Common myeloid progenitor, CD34-positive (primary cell): ENCODE data around the gene PLCE1. TPM values are rescaled to one million over a fixed set of nuclear protein-coding genes. Genes with fewer than 3 reads are reported as not detected.

Experiments
- CTCF ChIA-PET: fragments of 350-600 bp; sonication (Branson Sonifier 250); formaldehyde crosslinking; loops from one replicate; lab custom pipeline; 2021; ENCODE audit warnings: antibody characterized with exemption; lab: Charles Lee
- POLR2A ChIA-PET: fragments of 350-600 bp; sonication (Branson Sonifier 250); formaldehyde crosslinking; loops from one replicate; lab custom pipeline; 2021; ENCODE audit warnings: antibody characterized with exemption; lab: Charles Lee
- DNase-seq, 3 donors: peaks; one replicate each; pipeline versions ENCODE4 v3.0.0 to v3.0.0-alpha.2; 2013
- H3K27ac ChIP-seq, 2 experiments: 1 replicate in 1 of 2; 2 replicates in 1 of 2; pipeline ENCODE4 v1.7.0; 2013; ENCODE audit warnings: inconsistent platforms in 2 of 2, low read length in 2 of 2, mild to moderate bottlenecking in 2 of 2, low read depth in 1 of 2, moderate library complexity in 1 of 2; ENCODE audit not compliant: severe bottlenecking in 2 of 2, insufficient read depth in 1 of 2, poor library complexity in 1 of 2
- H3K27me3 ChIP-seq, 5 experiments: replicated peaks in 2 of 5; 1 replicate in 3 of 5; 2 replicates in 2 of 5; pipeline versions ENCODE4 v1.6.1 to v1.7.0; 2013; ENCODE audit warnings: low read length in 4 of 5, mild to moderate bottlenecking in 2 of 5, moderate library complexity in 2 of 5, inconsistent platforms in 1 of 5; ENCODE audit not compliant: insufficient read depth in 5 of 5, control insufficient read depth in 4 of 5
- H3K36me3 ChIP-seq, 4 experiments: 1 replicate in 2 of 4; 2 replicates in 2 of 4; pipeline versions ENCODE4 v1.6.1 to v1.7.0; 2013; ENCODE audit warnings: low read length in 3 of 4, control low read depth in 1 of 4, mild to moderate bottlenecking in 1 of 4; ENCODE audit not compliant: control insufficient read depth in 4 of 4, insufficient read depth in 4 of 4
- H3K4me1 ChIP-seq, 4 experiments: 1 replicate in 3 of 4; 2 replicates in 1 of 4; pipeline versions ENCODE4 v1.6.1 to v1.7.1; 2013; ENCODE audit warnings: low read length in 3 of 4, mild to moderate bottlenecking in 3 of 4, control low read depth in 1 of 4, inconsistent platforms in 1 of 4, moderate library complexity in 1 of 4; ENCODE audit not compliant: control insufficient read depth in 4 of 4, insufficient read depth in 4 of 4; ENCODE audit errors: control extremely low read depth in 1 of 4
- H3K4me3 ChIP-seq, 7 experiments: 1 replicate in 4 of 7; 2 replicates in 3 of 7; pipeline versions ENCODE4 v1.5.1 to v1.7.0; 2013; ENCODE audit warnings: mild to moderate bottlenecking in 7 of 7, low read length in 6 of 7, moderate library complexity in 6 of 7, inconsistent platforms in 2 of 7, low read depth in 2 of 7, control low read depth in 1 of 7; ENCODE audit not compliant: insufficient read depth in 4 of 7, control insufficient read depth in 1 of 7; ENCODE audit errors: extremely low read depth in 1 of 7
- H3K9me3 ChIP-seq, 5 experiments: 1 replicate in 4 of 5; 2 replicates in 1 of 5; pipeline versions ENCODE4 v1.6.1 to v1.7.1; 2013; ENCODE audit warnings: low read length in 4 of 5, mild to moderate bottlenecking in 2 of 5, inconsistent platforms in 1 of 5, low read depth in 1 of 5, moderate library complexity in 1 of 5; ENCODE audit not compliant: control insufficient read depth in 4 of 5, insufficient read depth in 2 of 5; ENCODE audit errors: control extremely low read depth in 1 of 5
- WGBS: methylation state at CpG from one replicate; pipeline ENCODE4 v1.1.5; 2013; ENCODE audit not compliant: insufficient coverage; 5-methylcytosine and 5-hydroxymethylcytosine counted together
- polyA plus RNA-seq: library from polyadenylated mRNA; unstranded; fragments of 120-200 nt; gene quantifications from one replicate; pipeline ENCODE4 v1.2.1, GENCODE V29; 2013

PLCE1 gene
- polyA plus RNA-seq: 0.57 TPM

DNA sequence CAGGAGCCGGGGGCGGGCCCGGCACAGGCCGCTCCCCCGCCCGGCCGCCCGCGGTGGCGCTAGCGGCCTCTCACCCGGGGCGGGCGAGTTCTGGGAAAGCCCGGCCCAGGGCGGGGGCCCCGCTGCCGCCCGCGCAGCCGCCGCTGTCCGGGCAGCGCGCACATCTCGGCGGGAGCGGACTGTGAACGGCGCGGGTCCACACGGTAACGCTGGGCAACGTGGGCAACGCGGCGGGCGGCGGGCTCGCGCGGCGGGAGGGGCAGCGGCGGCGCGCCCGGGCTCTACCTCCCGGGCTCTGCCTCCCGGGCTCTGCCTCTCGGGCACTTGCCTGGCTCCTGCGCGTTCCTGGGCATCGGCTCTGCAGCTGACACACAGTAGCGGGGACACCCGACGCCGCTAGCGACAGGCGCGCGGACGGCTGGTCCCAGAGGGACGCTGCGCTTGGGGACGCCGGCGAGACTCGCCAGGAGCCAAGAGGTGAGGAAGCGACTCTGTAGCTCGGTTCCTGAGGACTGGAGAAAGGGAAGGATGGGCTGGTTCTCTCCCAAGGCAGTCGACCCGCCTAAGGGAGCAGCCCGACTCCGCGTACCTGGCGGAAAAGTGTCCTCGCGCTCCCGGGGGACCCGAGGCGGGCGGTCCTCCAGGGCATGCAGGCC, at the start of gene PLCE1:
TSS of gene PLCE1 (plus strand) at position 150 of the 656 bp plus-strand sequence. CDS start 37,116 bp downstream, outside the sequence.
- Histone ChIP-seq H3K27ac (no peak within 1 kb of the TSS), H3K36me3 (no peaks in the 10 kb centered on the region), H3K4me1 (peaks cover 0 to 15% (median 11%) of the 10 kb centered on the region in 4 experiments), H3K9me3 (peaks cover 0 to 5% (median 0%) of the 10 kb centered on the region in 5 experiments), H3K4me3 (peak within 1 kb of the TSS; percentile 6 to 62 (median 50)), H3K27me3 (peaks cover 19 to 88% (median 40%) of the 10 kb centered on the region in 5 experiments)
- ChIA-PET POLR2A (no interaction called here), CTCF (no interaction called here)
- WGBS: 2% methylated on average over 74 of the region's 83 CpGs
- DNase-seq: peak in 2 of 3 donors; percentile 32 to 47

DNA sequence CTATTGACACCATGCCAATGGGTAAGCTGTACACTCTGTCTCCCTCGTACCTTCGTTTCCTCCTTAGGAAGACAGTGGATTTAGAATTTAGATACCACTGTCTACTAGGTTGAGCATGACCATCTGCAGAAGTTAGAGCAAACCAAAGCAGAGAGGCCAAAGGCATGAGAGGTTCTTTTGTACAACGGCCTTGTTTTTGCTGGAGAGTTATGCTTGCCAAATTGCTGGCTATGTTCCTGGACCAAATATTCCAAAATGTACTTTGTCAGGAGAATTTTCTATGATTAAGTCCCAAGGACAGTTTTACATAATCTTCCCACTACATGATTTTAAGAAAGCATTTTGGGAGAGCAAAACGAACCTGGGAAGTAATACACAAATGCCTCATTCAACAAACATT, 47.9 kb upstream of the PLCE1 start:
- WGBS: 100% methylated on average over 3 of the region's 4 CpGs
- CTCF ChIA-PET: interaction anchor here (0.6 kb wide), 1 partner anchor 189 kb away, joined by 3 read pairs; no protein-coding TSS in a partner anchor
- Histone ChIP-seq H3K36me3 (no peaks in the 10 kb centered on the region), H3K27ac (no peak overlapping the region), H3K4me1 (no peaks in the 10 kb centered on the region), H3K4me3 (no peak overlapping the region), H3K9me3 (no peaks in the 10 kb centered on the region), H3K27me3 (peaks cover 0 to 2% (median 0%) of the 10 kb centered on the region in 5 experiments)
- POLR2A ChIA-PET: no interaction called here
- no peak for DNase-seq

DNA sequence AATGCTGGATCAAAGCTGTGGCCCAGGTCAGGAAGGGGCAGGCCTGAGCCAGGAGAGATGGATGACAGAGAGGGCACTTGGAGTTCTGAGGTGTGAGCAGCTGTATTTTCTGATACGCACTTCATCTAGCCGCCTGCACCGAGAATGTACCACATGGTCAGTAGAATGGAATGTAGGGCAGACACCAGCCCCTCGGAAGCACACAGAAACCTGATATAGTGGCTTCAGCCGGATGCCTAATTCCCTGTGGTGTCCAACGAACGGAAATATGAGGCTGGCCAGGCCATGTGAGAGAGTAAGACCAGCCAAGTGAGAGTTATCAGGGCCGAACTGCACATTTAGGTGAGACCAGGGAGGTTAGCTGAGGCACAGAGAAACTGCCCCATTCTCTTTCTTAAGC, 46.7 kb upstream of the PLCE1 start:
- Histone ChIP-seq H3K4me3 (no peak overlapping the region), H3K27me3 (peaks cover 0 to 2% (median 0%) of the 10 kb centered on the region in 5 experiments), H3K4me1 (no peaks in the 10 kb centered on the region), H3K9me3 (no peaks in the 10 kb centered on the region), H3K36me3 (no peaks in the 10 kb centered on the region), H3K27ac (no peak overlapping the region)
- 96% methylated on average over 5 of the region's 8 CpGs for WGBS
- no peak for DNase-seq
- POLR2A ChIA-PET: no interaction called here
- CTCF ChIA-PET: no interaction called here

DNA sequence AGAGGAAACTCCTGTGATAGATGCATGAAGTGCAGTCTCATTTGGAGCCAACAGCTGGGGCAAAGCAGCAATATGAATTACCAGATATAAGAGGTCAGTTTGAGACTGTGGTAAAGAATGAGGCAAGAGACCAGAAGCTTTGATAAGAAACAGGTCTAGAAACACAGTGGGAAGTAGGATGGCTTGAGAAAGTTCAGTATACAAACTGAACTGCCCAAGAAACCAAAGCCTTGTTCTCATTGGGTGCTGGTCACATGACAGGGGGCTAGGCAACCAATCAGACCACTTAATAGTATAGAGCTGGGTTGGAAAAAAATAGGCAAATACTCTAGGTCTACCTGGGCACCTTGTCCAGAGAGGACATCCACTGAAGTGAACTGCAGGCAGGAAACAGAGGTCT, 46.2 kb upstream of the PLCE1 start:
- no peaks in the 10 kb centered on the region for H3K36me3 ChIP-seq
- ChIA-PET CTCF (no interaction called here), POLR2A (no interaction called here)
- H3K4me3 ChIP-seq: no peak overlapping the region
- no peak for DNase-seq
- no peaks in the 10 kb centered on the region for H3K4me1 ChIP-seq
- no peak overlapping the region for H3K27ac ChIP-seq
- H3K9me3 ChIP-seq: no peaks in the 10 kb centered on the region
- H3K27me3 ChIP-seq: peaks cover 0 to 2% (median 0%) of the 10 kb centered on the region in 5 experiments

DNA sequence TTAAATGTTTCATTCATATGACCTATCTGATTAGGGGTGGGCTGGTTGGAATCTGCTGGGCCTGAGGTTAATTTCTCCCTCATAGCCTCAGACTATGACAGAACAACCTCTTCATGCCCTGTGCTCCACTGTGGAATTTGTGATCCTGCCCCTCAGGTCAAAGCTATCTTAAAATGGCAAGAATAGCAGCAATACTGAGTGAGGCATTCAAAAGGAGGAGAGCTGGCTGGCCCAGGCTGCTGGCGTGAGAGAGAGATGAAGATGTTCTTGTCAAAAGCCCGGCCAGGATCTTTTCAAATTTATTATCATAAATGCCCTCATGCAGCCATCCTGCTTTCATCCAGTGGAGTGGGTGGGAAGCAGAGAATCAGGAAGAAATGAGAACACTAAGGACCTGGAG, 41.8 kb upstream of the PLCE1 start:
- H3K27me3 ChIP-seq: no peaks in the 10 kb centered on the region
- no peak for DNase-seq
- no peaks in the 10 kb centered on the region for H3K4me1 ChIP-seq
- no peaks in the 10 kb centered on the region for H3K9me3 ChIP-seq
- WGBS: no CpG with 5 or more reads among the region's 2 CpGs
- ChIA-PET CTCF (no interaction called here), POLR2A (no interaction called here)
- H3K36me3 ChIP-seq: no peaks in the 10 kb centered on the region
- H3K27ac ChIP-seq: no peak overlapping the region
- H3K4me3 ChIP-seq: no peak overlapping the region

DNA sequence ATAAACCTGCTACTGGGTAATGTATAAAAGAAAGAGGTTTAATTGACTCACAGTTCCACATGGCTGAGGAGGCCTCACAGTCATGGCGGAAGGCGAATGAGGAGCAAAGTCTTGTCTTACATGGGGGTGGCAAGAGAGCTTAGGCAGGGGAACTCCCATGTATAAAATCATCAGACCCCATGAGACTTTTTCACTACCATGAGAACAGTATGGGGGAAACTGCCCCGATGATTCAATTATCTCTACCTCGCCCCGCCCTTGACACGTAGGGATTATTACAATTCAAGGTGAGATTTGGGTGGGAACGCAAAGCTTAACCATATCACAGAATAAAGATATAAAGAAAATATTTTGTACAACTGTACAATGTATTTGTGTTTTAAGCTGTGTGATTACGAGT, 39.4 kb upstream of the PLCE1 start:
- no peaks in the 10 kb centered on the region for H3K4me1 ChIP-seq
- CTCF ChIA-PET: no interaction called here
- 80% methylated on average over 1 of the region's 8 CpGs for WGBS
- no peak overlapping the region for H3K27ac ChIP-seq
- H3K4me3 ChIP-seq: no peak overlapping the region
- H3K36me3 ChIP-seq: no peaks in the 10 kb centered on the region
- no peaks in the 10 kb centered on the region for H3K27me3 ChIP-seq
- POLR2A ChIA-PET: no interaction called here
- no peaks in the 10 kb centered on the region for H3K9me3 ChIP-seq
- no peak for DNase-seq

DNA sequence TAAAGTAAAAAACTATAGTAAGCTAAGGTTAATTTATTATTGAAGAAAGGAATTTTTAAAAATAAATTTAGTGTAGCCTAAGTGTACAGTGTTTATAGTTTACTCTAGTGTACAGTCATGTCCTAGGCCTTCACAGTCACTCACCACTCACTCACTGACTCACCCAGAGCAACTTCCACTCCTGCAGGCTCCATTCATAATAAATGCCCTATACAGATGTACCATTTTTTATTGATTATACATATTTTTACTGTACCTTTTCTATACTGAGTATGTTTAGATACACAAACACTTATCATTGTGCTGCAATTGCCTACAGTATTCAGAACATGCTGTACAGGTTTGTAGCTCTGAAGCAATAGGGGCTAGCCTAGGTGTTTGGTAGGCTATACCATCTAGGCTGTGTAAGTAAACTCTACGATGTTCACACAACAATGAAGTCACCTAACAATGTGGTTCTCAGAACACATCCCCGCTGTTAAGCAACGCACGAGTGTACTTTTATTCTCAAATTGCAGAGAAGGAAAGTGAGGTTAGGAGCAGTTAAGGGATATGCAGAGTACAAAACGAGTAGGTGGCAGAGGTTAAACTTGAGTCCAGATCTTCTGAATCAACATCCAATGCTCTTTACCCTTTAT, 38.9 kb upstream of the PLCE1 start:
- no peak for DNase-seq

More for the DNA sequence above, 38.9 kb upstream of the PLCE1 start:
- Histone ChIP-seq H3K27me3 (no peaks in the 10 kb centered on the region), H3K4me3 (no peak overlapping the region), H3K4me1 (no peaks in the 10 kb centered on the region), H3K36me3 (no peaks in the 10 kb centered on the region), H3K27ac (no peak overlapping the region), H3K9me3 (no peaks in the 10 kb centered on the region)
- CTCF ChIA-PET: no interaction called here
- POLR2A ChIA-PET: interaction anchor here (0.7 kb wide), 1 partner anchor 253 kb away, joined by 5 read pairs; no protein-coding TSS in a partner anchor
- WGBS: 100% methylated on average over 2 of the region's 5 CpGs
